Cardiac fibroblast (primary cell): ENCODE results near the gene JUNB.

Experiments used
- DNase-seq, 2 donors: peaks; one replicate each; pipeline versions ENCODE4 v3.0.0 to v3.0.0-alpha.2; 2010; ENCODE audit warnings: low read depth in 2 of 2
- H3K4me3 ChIP-seq, 2 donors: replicated peaks in 1 of 2; 1 replicate in 1 of 2; 2 replicates in 1 of 2; pipeline ENCODE4 v1.5.1; 2011; ENCODE audit warnings: low read depth in 2 of 2, low read length in 2 of 2, mild to moderate bottlenecking in 2 of 2, moderate library complexity in 1 of 2
- TF ChIP-seq, protein P1 (sequence below): IDR thresholded peaks from one replicate; pipeline ENCODE4 v1.5.1; 2011; ENCODE audit warnings: low read depth, mild to moderate bottlenecking, low read length, inconsistent platforms

Gene JUNB

GRCh38 chr19:12838182-12838885 is 47.0 kb downstream of the JUNB start, which contains the start of gene MAST1:
Gene MAST1 (plus strand): TSS chr19:12838515. CDS start chr19:12838573, 58 bp downstream.
- TF ChIP-seq, protein P1, sequence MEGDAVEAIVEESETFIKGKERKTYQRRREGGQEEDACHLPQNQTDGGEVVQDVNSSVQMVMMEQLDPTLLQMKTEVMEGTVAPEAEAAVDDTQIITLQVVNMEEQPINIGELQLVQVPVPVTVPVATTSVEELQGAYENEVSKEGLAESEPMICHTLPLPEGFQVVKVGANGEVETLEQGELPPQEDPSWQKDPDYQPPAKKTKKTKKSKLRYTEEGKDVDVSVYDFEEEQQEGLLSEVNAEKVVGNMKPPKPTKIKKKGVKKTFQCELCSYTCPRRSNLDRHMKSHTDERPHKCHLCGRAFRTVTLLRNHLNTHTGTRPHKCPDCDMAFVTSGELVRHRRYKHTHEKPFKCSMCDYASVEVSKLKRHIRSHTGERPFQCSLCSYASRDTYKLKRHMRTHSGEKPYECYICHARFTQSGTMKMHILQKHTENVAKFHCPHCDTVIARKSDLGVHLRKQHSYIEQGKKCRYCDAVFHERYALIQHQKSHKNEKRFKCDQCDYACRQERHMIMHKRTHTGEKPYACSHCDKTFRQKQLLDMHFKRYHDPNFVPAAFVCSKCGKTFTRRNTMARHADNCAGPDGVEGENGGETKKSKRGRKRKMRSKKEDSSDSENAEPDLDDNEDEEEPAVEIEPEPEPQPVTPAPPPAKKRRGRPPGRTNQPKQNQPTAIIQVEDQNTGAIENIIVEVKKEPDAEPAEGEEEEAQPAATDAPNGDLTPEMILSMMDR: no peak
- peak in 1 of 2 donors; percentile 29 for DNase-seq
- peak within 1 kb of the TSS; percentile 10 to 21 for H3K4me3 ChIP-seq

- H3K4me3 ChIP-seq: no peak overlapping the region
- TF ChIP-seq, protein P1: no peak
- no peak for DNase-seq
These were observed 47.8 kb downstream of the JUNB start for GRCh38 chr19:12838886-12839756.

- TF ChIP-seq, protein P1: no peak
- peak overlapping the region; percentile 38 to 41 for H3K4me3 ChIP-seq
- DNase-seq: peak; percentile 74 to 83
These were observed 49.1 kb downstream of the JUNB start for GRCh38 chr19:12840091-12841079.

DNA sequence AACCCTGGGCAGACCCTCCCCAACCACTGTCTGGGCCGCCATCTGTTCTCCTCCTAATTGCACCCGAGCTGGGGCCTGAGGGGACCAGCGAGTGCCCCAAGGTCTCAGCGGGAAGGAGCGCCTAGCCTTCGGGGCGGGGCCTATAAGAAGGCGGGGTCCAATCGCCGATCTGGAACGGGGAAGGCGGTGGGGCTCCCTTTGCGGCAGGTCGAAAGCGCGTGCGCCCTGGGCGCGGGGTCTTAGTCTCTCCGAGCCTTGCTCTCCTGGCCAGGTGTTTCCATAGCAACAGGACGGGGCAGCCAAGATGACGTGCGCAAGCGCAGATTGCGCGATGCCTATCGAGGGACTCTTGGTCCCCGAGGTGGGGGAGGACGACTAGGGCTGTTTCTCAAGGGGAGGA is 49.8 kb downstream of the JUNB start:
- DNase-seq: peak; percentile 29 to 52
- TF ChIP-seq, protein P1: no peak
- peak overlapping the region; percentile 38 to 41 for H3K4me3 ChIP-seq

DNA sequence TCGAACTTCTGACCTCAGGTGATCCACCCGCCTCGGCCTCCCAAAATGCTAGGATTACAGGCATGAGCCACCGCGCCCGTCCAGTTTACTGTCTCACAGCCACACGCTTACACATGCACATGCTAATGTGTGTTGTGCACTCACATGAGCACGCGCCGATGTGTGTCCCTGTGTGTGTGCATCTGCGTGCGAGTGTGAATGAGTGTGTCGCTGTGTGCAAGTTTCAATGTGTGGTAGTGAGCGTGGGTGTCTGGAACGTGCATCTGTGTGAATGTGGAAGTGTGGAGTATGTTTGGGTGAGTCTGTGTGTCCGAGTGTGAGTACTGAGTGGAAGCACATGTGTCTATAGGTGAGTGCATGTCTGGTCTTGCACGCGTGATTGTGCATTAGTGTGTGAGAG is 51.2 kb downstream of the JUNB start:
- TF ChIP-seq, protein P1: no peak
- H3K4me3 ChIP-seq: no peak overlapping the region
- DNase-seq: no peak
